HepG2 (cell line): Measurements from ENCODE around the gene ASCL2.

Experiments
- CEBPZ ChIP-seq: IDR thresholded peaks from 2 replicates; pipeline ENCODE4 v1.6.1; 2012; ENCODE audit warnings: low read length, improper control_type of control experiment
- STAT5B ChIP-seq: sonication (generic); formaldehyde crosslinking; IDR thresholded peaks from 2 replicates; pipeline ENCODE4 v1.4.0; 2020; ENCODE audit warnings: missing genetic modification reagents
- ZBTB7A ChIP-seq: sonication (generic); formaldehyde crosslinking; IDR thresholded peaks from 2 replicates; pipeline ENCODE4 v1.8.0; 2022; ENCODE audit warnings: mild to moderate bottlenecking, missing genetic modification reagents

- no peak for TF ChIP-seq ZBTB7A (CRISPR knock-in tag)
- TF ChIP-seq STAT5B (CRISPR knock-in tag), result no peak
- no peak for TF ChIP-seq CEBPZ
These were observed 41.2 kb upstream of the ASCL2 start for GRCh38 chr11:2311353-2312133.
